IMR-90 (cell line): Measurements from ENCODE around the gene KRTAP5-9. TPM values are rescaled to one million over a fixed set of nuclear protein-coding genes. Genes with fewer than 3 reads are reported as not detected.

Source experiments
- ATAC-seq: fragments of 200-7000 bp; cut with Tn5 transposase; 2 replicates; pipeline ENCODE4 v1.9.1; 2020; ENCODE audit warnings: low read depth, mild to moderate bottlenecking, moderate library complexity
- BruUV-seq: library from RNA; stranded (reverse); fragments of 400-500 nt; replicated peaks from 2 replicates; lab custom pipeline; 2021; lab: Mats Ljungman, UMichigan
- CTCF ChIA-PET: fragments of 300-600 bp; formaldehyde crosslinking; extraction: SDS; loops from one replicate; lab custom pipeline; 2021; ENCODE audit warnings: antibody characterized with exemption; lab: Yijun Ruan, JAX
- POLR2A ChIA-PET: fragments of 300-600 bp; sonication (Branson Sonifier 250); formaldehyde crosslinking; loops from one replicate; lab custom pipeline; 2022; ENCODE audit warnings: antibody characterized with exemption; ENCODE audit not compliant: unreplicated experiment; lab: Charles Lee
- DNase-seq: peaks from one replicate; pipeline ENCODE4 v3.0.0; 2013
- H2AFZ ChIP-seq: replicated peaks from 2 replicates; pipeline ENCODE3; 2013; ENCODE audit warnings: low read length, mild to moderate bottlenecking; ENCODE audit not compliant: poor library complexity
- H2AK5ac ChIP-seq: 2 replicates; pipeline ENCODE4 v1.6.1; 2013; ENCODE audit warnings: low read depth, low read length, inconsistent platforms
- H2AK9ac ChIP-seq: replicated peaks from 2 replicates; pipeline ENCODE3; 2013; ENCODE audit warnings: mild to moderate bottlenecking, low read depth, low read length, moderate library complexity; ENCODE audit not compliant: poor library complexity
- H2BK120ac ChIP-seq: 2 replicates; pipeline ENCODE4 v1.6.1; 2013; ENCODE audit warnings: low read depth, low read length, inconsistent platforms
- H2BK15ac ChIP-seq: 3 replicates; pipeline ENCODE4 v1.6.1; 2013; ENCODE audit warnings: low read depth, low read length, inconsistent platforms
- H2BK20ac ChIP-seq: 2 replicates; pipeline ENCODE4 v1.6.1; 2013; ENCODE audit warnings: low read depth, mild to moderate bottlenecking, inconsistent platforms, low read length, moderate library complexity
- H2BK5ac ChIP-seq: 2 replicates; pipeline ENCODE4 v1.6.1; 2013; ENCODE audit warnings: mild to moderate bottlenecking, low read depth, low read length, inconsistent platforms; ENCODE audit not compliant: poor library complexity, severe bottlenecking
- H3K14ac ChIP-seq: replicated peaks from 2 replicates; pipeline ENCODE4 v1.6.1; 2013; ENCODE audit warnings: low read depth, low read length, inconsistent platforms
- H3K18ac ChIP-seq: 2 replicates; pipeline ENCODE4 v1.6.1; 2013; ENCODE audit warnings: low read depth, low read length, control low read depth
- H3K23ac ChIP-seq: 2 replicates; pipeline ENCODE4 v1.6.1; 2013; ENCODE audit warnings: low read depth, low read length, inconsistent platforms
- H3K27ac ChIP-seq: 2 replicates; pipeline ENCODE4 v1.5.1; 2013; ENCODE audit warnings: mild to moderate bottlenecking, control low read depth, low read length; ENCODE audit not compliant: insufficient read depth
- H3K27me3 ChIP-seq: 2 replicates; pipeline ENCODE4 v1.6.1; 2013; ENCODE audit warnings: low read length; ENCODE audit not compliant: control insufficient read depth, insufficient read depth
- H3K36me3 ChIP-seq: 2 replicates; pipeline ENCODE4 v1.6.1; 2013; ENCODE audit warnings: low read length, mixed read lengths; ENCODE audit not compliant: control insufficient read depth, insufficient read depth
- H3K4ac ChIP-seq: 2 replicates; pipeline ENCODE4 v1.6.1; 2013; ENCODE audit warnings: low read depth, low read length, inconsistent platforms
- H3K4me1 ChIP-seq: 2 replicates; pipeline ENCODE4 v1.6.1; 2013; ENCODE audit warnings: low read length, mixed read lengths; ENCODE audit not compliant: control insufficient read depth, insufficient read depth
- H3K4me2 ChIP-seq: 2 replicates; pipeline ENCODE4 v1.6.1; 2013; ENCODE audit warnings: low read depth, mild to moderate bottlenecking, control low read depth, low read length, moderate library complexity
- H3K4me3 ChIP-seq: 2 replicates; pipeline ENCODE4 v1.5.1; 2013; ENCODE audit warnings: low read depth, mild to moderate bottlenecking, control low read depth, low read length, moderate library complexity; ENCODE audit not compliant: insufficient read depth
- H3K56ac ChIP-seq: 2 replicates; pipeline ENCODE4 v1.6.1; 2013; ENCODE audit warnings: low read length, inconsistent platforms; ENCODE audit not compliant: insufficient read depth; ENCODE audit errors: extremely low read depth
- H3K79me1 ChIP-seq, 2 experiments: 2 replicates each; pipeline ENCODE4 v1.6.1; 2013; ENCODE audit warnings: low read length in 2 of 2, inconsistent platforms in 1 of 2, low read depth in 1 of 2
- H3K9ac ChIP-seq: 2 replicates; pipeline ENCODE4 v1.6.1; 2013; ENCODE audit warnings: low read depth, low read length, control low read depth
- H3K9me1 ChIP-seq: 2 replicates; pipeline ENCODE4 v1.6.1; 2013; ENCODE audit warnings: low read length, inconsistent platforms; ENCODE audit not compliant: insufficient read depth
- H3K9me3 ChIP-seq: 2 replicates; pipeline ENCODE4 v1.6.1; 2013; ENCODE audit warnings: low read length; ENCODE audit not compliant: control insufficient read depth, insufficient read depth
- H4K20me1 ChIP-seq: 2 replicates; pipeline ENCODE4 v1.6.1; 2013; ENCODE audit warnings: low read length, inconsistent platforms; ENCODE audit not compliant: insufficient read depth
- H4K5ac ChIP-seq: 2 replicates; pipeline ENCODE4 v1.6.1; 2013; ENCODE audit warnings: mild to moderate bottlenecking, low read depth, low read length, control low read depth
- H4K8ac ChIP-seq, 2 experiments: 2 replicates each; pipeline ENCODE4 v1.6.1; 2013; ENCODE audit warnings: low read depth in 2 of 2, low read length in 2 of 2, control low read depth in 1 of 2, inconsistent platforms in 1 of 2
- H4K91ac ChIP-seq: 2 replicates; pipeline ENCODE4 v1.6.1; 2013; ENCODE audit warnings: low read depth, low read length, inconsistent platforms; ENCODE audit not compliant: insufficient read depth
- RAD21 ChIP-seq: IDR thresholded peaks from 2 replicates; pipeline ENCODE4 v1.6.1; 2012; ENCODE audit warnings: low read length, improper control_type of control experiment
- WGBS, 2 experiments: methylation state at CpG; one replicate each; pipeline versions ENCODE4 v1.1.5 to v1.1.7; 2013; ENCODE audit warnings: missing lambda C conversion rate in 2 of 2; ENCODE audit not compliant: insufficient read length in 1 of 2; ENCODE audit errors: extremely low coverage in 2 of 2; 5-methylcytosine and 5-hydroxymethylcytosine counted together
- dilution Hi-C: fragments of 300-500 bp; cut with HindIII; formaldehyde crosslinking; loops from one replicate; pipeline ENCODE4 v1.14.3; 2018; ENCODE audit warnings: low sequenced_read_pairs; ENCODE audit not compliant: unreplicated experiment
- in situ Hi-C: fragments of 300-500 bp; cut with MboI; formaldehyde crosslinking; loops from 3 replicates; pipeline ENCODE4 v1.14.3; 2019; ENCODE audit warnings: low sequenced_read_pairs, inconsistent platforms, mixed read lengths
- intact Hi-C: fragments of 100-400 bp; cut with micrococcal nuclease; formaldehyde crosslinking; loops from 2 replicates; pipeline ENCODE4 v1.10.0; 2022
- polyA plus RNA-seq, 3 experiments: library from polyadenylated mRNA; depleted of rRNA; stranded (reverse); fragments of >200 nt; gene quantifications; 2 replicates each; pipeline ENCODE4 v1.2.3, GENCODE V29; 2012; ENCODE audit warnings: low replicate concordance in 1 of 3
- total RNA-seq: library from RNA; depleted of rRNA; stranded (reverse); fragments of >200 nt; gene quantifications from 2 replicates; pipeline ENCODE4 v1.2.3, GENCODE V29; 2012

KRTAP5-9 gene
- total and polyA plus RNA-seq, 2 of the 4 experiments (the other 2 are of a cell fraction) = 0.09 TPM; not detected in 1

GRCh38 chr11:71501071-71501985 is 46.9 kb upstream of the KRTAP5-9 start:
- Histone ChIP-seq H3K23ac (no peak overlapping the region), H4K20me1 (no peaks in the 10 kb centered on the region), H2BK5ac (no peak overlapping the region), H3K18ac (no peak overlapping the region), H4K5ac (no peak overlapping the region), H2BK20ac (no peak overlapping the region), H3K27ac (no peak overlapping the region), H2AK9ac (peak overlapping the region; percentile 72), H3K4me3 (no peak overlapping the region), H3K4me2 (no peak overlapping the region), H2BK15ac (no peak overlapping the region), H3K4me1 (no peaks in the 10 kb centered on the region), H3K14ac (no peak overlapping the region), H4K91ac (no peak overlapping the region), H3K36me3 (peaks cover 53% of the 10 kb centered on the region), H3K9me3 (no peaks in the 10 kb centered on the region), H3K79me1 (no peaks in the 10 kb centered on the region), H3K9ac (no peak overlapping the region), H2AFZ (no peak overlapping the region), H2AK5ac (no peak overlapping the region), H3K9me1 (0 out of 2 replicates have a peak, but pooled peaks cover 5% of the 10 kb centered on the region), H3K56ac (no peak overlapping the region), H2BK120ac (no peak overlapping the region), H3K27me3 (no peaks in the 10 kb centered on the region), H3K4ac (no peak overlapping the region), H4K8ac (no peak overlapping the region)
- intact Hi-C loops = no loop called here
- in situ Hi-C loops = no loop called here
- ATAC-seq (no peak), DNase-seq (no peak)
- dilution Hi-C loops = no loop called here
- no peak for TF ChIP-seq RAD21
- ChIA-PET POLR2A (no interaction called here), CTCF (no interaction called here)
- WGBS, 2 experiments = 92% methylated on average over 11 of the region's 30 CpGs; no CpG with 5 or more reads in 1 of the 2 experiments
- no TSS peak for BruUV-seq
